H1 (cell line): Measurements from ENCODE around the gene CCDC63. TPM values are rescaled to one million over a fixed set of nuclear protein-coding genes. Genes with fewer than 3 reads are reported as not detected.

Experiments used
- CTCF ChIA-PET: fragments of 300-600 bp; sonication (Branson Sonifier 250); formaldehyde crosslinking; loops from one replicate; lab custom pipeline; 2021; ENCODE audit not compliant: partially characterized antibody; lab: Charles Lee
- POLR2A ChIA-PET: fragments of 300-600 bp; sonication (Branson Sonifier 250); formaldehyde crosslinking; loops from one replicate; lab custom pipeline; 2021; ENCODE audit warnings: inconsistent platforms; ENCODE audit not compliant: partially characterized antibody; lab: Charles Lee
- DNase-seq, 2 experiments: peaks; one replicate each; pipeline versions ENCODE4 v3.0.0 to v3.0.0-alpha.2; 2010 to 2022; ENCODE audit warnings: low spot score in 2 of 2, low read depth in 1 of 2, mixed read lengths in 1 of 2
- FAIRE-seq: peaks from 2 replicates; lab custom pipeline; 2011; peaks lifted over from hg19 to GRCh38; lab: Jason Lieb, UNC
- H2AFZ ChIP-seq: 2 replicates; pipeline ENCODE4 v1.8.1; 2012; ENCODE audit warnings: low read length, inconsistent platforms
- H2AK5ac ChIP-seq: 2 replicates; pipeline ENCODE4 v1.6.1; 2013; ENCODE audit warnings: low read depth, low read length
- H2BK120ac ChIP-seq: replicated peaks from 2 replicates; pipeline ENCODE3; 2013; ENCODE audit warnings: low read depth, low read length, inconsistent platforms
- H2BK12ac ChIP-seq: 2 replicates; pipeline ENCODE4 v1.6.1; 2013; ENCODE audit warnings: low read depth, low read length
- H2BK15ac ChIP-seq: 2 replicates; pipeline ENCODE4 v1.6.1; 2013; ENCODE audit warnings: low read length
- H2BK20ac ChIP-seq: 2 replicates; pipeline ENCODE4 v1.6.1; 2013; ENCODE audit warnings: low read length
- H2BK5ac ChIP-seq: 2 replicates; pipeline ENCODE4 v1.6.1; 2013; ENCODE audit warnings: low read depth, low read length
- H3K14ac ChIP-seq: 2 replicates; pipeline ENCODE4 v1.6.1; 2013; ENCODE audit warnings: inconsistent platforms; ENCODE audit not compliant: insufficient read length
- H3K18ac ChIP-seq: 2 replicates; pipeline ENCODE4 v1.6.1; 2013; ENCODE audit warnings: low read length; ENCODE audit errors: extremely low read depth
- H3K23ac ChIP-seq: 2 replicates; pipeline ENCODE4 v1.6.1; 2013; ENCODE audit warnings: inconsistent platforms; ENCODE audit not compliant: insufficient read length
- H3K23me2 ChIP-seq: 2 replicates; pipeline ENCODE4 v1.6.1; 2013; ENCODE audit warnings: low read depth, low read length
- H3K27ac ChIP-seq: 2 replicates; pipeline ENCODE4 v1.6.1; 2011; ENCODE audit warnings: low read depth, low read length, inconsistent platforms
- H3K27me3 ChIP-seq, 4 experiments: replicated peaks in 1 of 4; 1 replicate in 1 of 4; 2 replicates in 3 of 4; pipeline versions ENCODE4 v1.6.1 to v1.8.1; 2011 to 2013; ENCODE audit warnings: low read length in 3 of 4, mild to moderate bottlenecking in 3 of 4, inconsistent platforms in 2 of 4, mixed read lengths in 2 of 4, moderate library complexity in 1 of 4; ENCODE audit not compliant: control insufficient read depth in 3 of 4, insufficient read depth in 3 of 4; ENCODE audit errors: extremely low read depth in 1 of 4
- H3K36me3 ChIP-seq, 4 experiments: 2 replicates each; pipeline versions ENCODE4 v1.6.1 to v1.8.1; 2011 to 2013; ENCODE audit warnings: mild to moderate bottlenecking in 4 of 4, low read length in 3 of 4, moderate library complexity in 2 of 4, control low read depth in 1 of 4, inconsistent platforms in 1 of 4; ENCODE audit not compliant: insufficient read depth in 4 of 4, control insufficient read depth in 2 of 4
- H3K4ac ChIP-seq: replicated peaks from 2 replicates; pipeline ENCODE3; 2013; ENCODE audit warnings: low read length, low read depth, mixed read lengths, inconsistent platforms; ENCODE audit not compliant: insufficient read length
- H3K4me1 ChIP-seq, 4 experiments: replicated peaks in 1 of 4; 1 replicate in 1 of 4; 2 replicates in 3 of 4; pipeline versions ENCODE4 v1.6.1 to v1.8.1; 2011 to 2013; ENCODE audit warnings: low read length in 3 of 4, inconsistent platforms in 2 of 4, mixed read lengths in 1 of 4; ENCODE audit not compliant: insufficient read depth in 4 of 4, control insufficient read depth in 3 of 4
- H3K4me2 ChIP-seq, 2 experiments: 2 replicates each; pipeline versions ENCODE4 v1.6.1 to v1.8.1; 2011 to 2013; ENCODE audit warnings: low read depth in 2 of 2, low read length in 2 of 2, control low read depth in 1 of 2, inconsistent platforms in 1 of 2, mild to moderate bottlenecking in 1 of 2; ENCODE audit not compliant: insufficient read depth in 1 of 2
- H3K4me3 ChIP-seq, 4 experiments: fragments of 200-600, 300-600 bp in 1 of 4; sonication (generic), shearing (Covaris generic), sonication (Bioruptor Twin) in 1 of 4; 2 replicates each; pipeline versions ENCODE4 v1.5.1 to v1.8.1; 2011 to 2016; ENCODE audit warnings: low read length in 4 of 4, low read depth in 3 of 4, control low read depth in 2 of 4, inconsistent platforms in 2 of 4, mild to moderate bottlenecking in 2 of 4, mixed read lengths in 1 of 4, moderate library complexity in 1 of 4; ENCODE audit not compliant: insufficient read depth in 2 of 4; ENCODE audit errors: extremely low read depth in 1 of 4
- H3K56ac ChIP-seq: replicated peaks from 2 replicates; pipeline ENCODE3; 2013; ENCODE audit warnings: low read depth, mild to moderate bottlenecking, mixed read lengths, low read length, inconsistent platforms; ENCODE audit not compliant: insufficient read length
- H3K79me1 ChIP-seq: 2 replicates; pipeline ENCODE4 v1.6.1; 2013; ENCODE audit warnings: low read depth, low read length, control low read depth
- H3K79me2 ChIP-seq, 2 experiments: 2 replicates each; pipeline versions ENCODE4 v1.6.1 to v1.8.1; 2012 to 2013; ENCODE audit warnings: low read length in 2 of 2, mild to moderate bottlenecking in 2 of 2, inconsistent platforms in 1 of 2; ENCODE audit not compliant: insufficient read depth in 2 of 2, control insufficient read depth in 1 of 2
- H3K9ac ChIP-seq, 4 experiments: replicated peaks in 1 of 4; 1 replicate in 1 of 4; 2 replicates in 3 of 4; pipeline versions ENCODE4 v1.6.1 to v1.8.1; 2011 to 2013; ENCODE audit warnings: low read depth in 3 of 4, low read length in 3 of 4, control low read depth in 2 of 4, mild to moderate bottlenecking in 2 of 4, moderate library complexity in 2 of 4, inconsistent platforms in 1 of 4; ENCODE audit errors: extremely low read depth in 1 of 4
- H3K9me3 ChIP-seq, 2 experiments: 2 replicates each; pipeline versions ENCODE4 v1.6.1 to v1.8.1; 2012 to 2013; ENCODE audit warnings: mild to moderate bottlenecking in 2 of 2, moderate library complexity in 2 of 2, control low read depth in 1 of 2, inconsistent platforms in 1 of 2, low read depth in 1 of 2, low read length in 1 of 2, mixed read lengths in 1 of 2; ENCODE audit not compliant: insufficient read depth in 2 of 2
- H4K20me1 ChIP-seq, 2 experiments: replicated peaks in 1 of 2; 2 replicates each; pipeline versions ENCODE3 to v1.8.1; 2011 to 2013; ENCODE audit warnings: inconsistent platforms in 2 of 2, low read length in 2 of 2, mild to moderate bottlenecking in 1 of 2; ENCODE audit not compliant: insufficient read depth in 2 of 2, control insufficient read depth in 1 of 2
- H4K5ac ChIP-seq: 2 replicates; pipeline ENCODE4 v1.6.1; 2013; ENCODE audit warnings: low read length, low read depth, mixed read lengths, inconsistent platforms; ENCODE audit not compliant: insufficient read length
- H4K8ac ChIP-seq: 2 replicates; pipeline ENCODE4 v1.8.0; 2013; ENCODE audit warnings: mild to moderate bottlenecking, moderate library complexity, low read length, inconsistent platforms; ENCODE audit not compliant: insufficient read depth; ENCODE audit errors: extremely low read depth
- H4K91ac ChIP-seq: replicated peaks from 2 replicates; pipeline ENCODE3; 2013; ENCODE audit warnings: low read length, mixed read lengths, inconsistent platforms; ENCODE audit not compliant: insufficient read length
- CBX5 ChIP-seq: fragments of 300-800, 300-1000 bp; sonication (generic); IDR thresholded peaks from 2 replicates; pipeline ENCODE4 v1.7.1; 2016; ENCODE audit warnings: antibody characterized with exemption, low read length, low read depth
- CHD1 ChIP-seq: IDR thresholded peaks from 2 replicates; pipeline ENCODE4 v1.6.1; 2012; ENCODE audit warnings: low read depth, low read length, improper control_type of control experiment
- KDM5A ChIP-seq: fragments of 200-600 bp; IDR thresholded peaks from 2 replicates; pipeline ENCODE4 v1.7.1; 2012; ENCODE audit warnings: mild to moderate bottlenecking, low read length, inconsistent platforms, mixed read lengths
- POU5F1 ChIP-seq: IDR thresholded peaks from 2 replicates; pipeline ENCODE4 v1.6.1; 2011; ENCODE audit warnings: low read depth, mild to moderate bottlenecking, low read length, moderate library complexity
- SIN3A ChIP-seq, 2 experiments: IDR thresholded peaks in 1 of 2; conservative IDR thresholded peaks in 1 of 2; 2 replicates each; pipeline ENCODE4 v1.6.1; 2011 to 2012; ENCODE audit warnings: low read length in 2 of 2, improper control_type of control experiment in 1 of 2, low read depth in 1 of 2, mild to moderate bottlenecking in 1 of 2
- SP4 ChIP-seq: IDR thresholded peaks from 2 replicates; pipeline ENCODE4 v1.6.1; 2012; ENCODE audit warnings: low read length, inconsistent platforms
- TCF12 ChIP-seq: IDR thresholded peaks from 2 replicates; pipeline ENCODE4 v1.6.1; 2011; ENCODE audit warnings: low read depth, mild to moderate bottlenecking, low read length
- WGBS, 2 experiments: shearing (Covaris generic) in 1 of 2; methylation state at CpG; one replicate each; pipeline versions ENCODE4 v1.1.6 to v1.1.7; 2013 to 2015; ENCODE audit warnings: low lambda C conversion rate in 2 of 2, mixed read lengths in 2 of 2, inconsistent platforms in 1 of 2, low coverage in 1 of 2, missing lambda C conversion rate in 1 of 2; ENCODE audit not compliant: insufficient replicate concordance in 2 of 2, insufficient coverage in 1 of 2, insufficient read length in 1 of 2; ENCODE audit errors: extremely low coverage in 1 of 2, missing lambda C conversion rate in 1 of 2; 5-methylcytosine and 5-hydroxymethylcytosine counted together
- polyA plus RNA-seq, 7 experiments: library from polyadenylated mRNA; depleted of rRNA in 3 of 7; stranded (reverse) in 5 of 7; unstranded in 2 of 7; fragments of >200 nt in 5 of 7; fragments of 200-250 nt in 2 of 7; gene quantifications; 1 replicate in 5 of 7; 2 replicates in 1 of 7; 4 replicates in 1 of 7; pipeline versions ENCODE4 v1.2.1 to v1.2.3, GENCODE V29; 2011 to 2013; ENCODE audit warnings: missing spikeins in 2 of 7, mixed read lengths in 2 of 7
- total RNA-seq: library from RNA; stranded (reverse); fragmentation: NEBNext Ultra II Directional; extraction: Animal tissue kit (Norgen Biotek cat#: 25700); gene quantifications from 2 replicates; pipeline ENCODE4 v1.2.1, GENCODE V29; 2021

The CCDC63 gene
- total and polyA plus RNA-seq, 2 of the 8 experiments (the other 6 are each of a cell fraction or from before 2014, with no cell fraction given), result 0.42 to 0.93 TPM

GRCh38 chr12:110948041-110948440, 101.3 kb downstream of the CCDC63 start:
- TF ChIP-seq KDM5A (no peak), POU5F1 (no peak), SIN3A (conservative IDR thresholded peaks at IDR 0.05 in 1 of 2, IDR thresholded peaks at IDR 0.05 in 1 of 2; ENCODE audit: low read depth in 1 of 2, low read length in 2 of 2) (no peak), CHD1 (no peak), SP4 (no peak), CBX5 (no peak), TCF12 (no peak)
- no peak overlapping the region for H2BK15ac ChIP-seq
- no peak overlapping the region for H2BK5ac ChIP-seq
- H2BK12ac ChIP-seq, result no peak overlapping the region
- H3K4ac ChIP-seq, result no peak overlapping the region
- WGBS, 2 experiments, result 92% methylated on average over 2 of the region's 2 CpGs; no CpG with 5 or more reads in 1 of the 2 experiments
- H3K9ac ChIP-seq, result no peak overlapping the region
- H3K79me2 ChIP-seq, result no peaks in the 10 kb centered on the region
- H2BK120ac ChIP-seq, result no peak overlapping the region
- no peak overlapping the region for H3K23ac ChIP-seq
- no peak overlapping the region for H2BK20ac ChIP-seq
- POLR2A ChIA-PET, result no interaction called here
- H3K27me3 ChIP-seq, result no peaks in the 10 kb centered on the region
- no peak overlapping the region for H3K4me2 ChIP-seq
- H4K20me1 ChIP-seq, result no peaks in the 10 kb centered on the region
- no peak overlapping the region for H3K27ac ChIP-seq
- no peaks in the 10 kb centered on the region for H3K79me1 ChIP-seq
- H3K18ac ChIP-seq, result no peak overlapping the region
- FAIRE-seq, result no peak
- no peak overlapping the region for H3K14ac ChIP-seq
- no peak overlapping the region for H3K56ac ChIP-seq
- no peak overlapping the region for H4K8ac ChIP-seq
- no peak overlapping the region for H4K5ac ChIP-seq
- no peaks in the 10 kb centered on the region for H3K23me2 ChIP-seq
- H2AK5ac ChIP-seq, result no peak overlapping the region
- H3K4me1 ChIP-seq, result no peaks in the 10 kb centered on the region
- peaks cover 18 to 33% of the 10 kb centered on the region in 2 experiments; a peak in 3 of 4 replicates for H3K9me3 ChIP-seq
- H2AFZ ChIP-seq, result no peak overlapping the region
- no peak overlapping the region for H4K91ac ChIP-seq
- CTCF ChIA-PET, result no interaction called here
- DNase-seq, result no peak
- H3K36me3 ChIP-seq, result peaks cover 0 to 9% (median 2%) of the 10 kb centered on the region in 4 experiments; a peak in 3 of 8 replicates
- H3K4me3 ChIP-seq, result no peak overlapping the region
